NB4 (cell line): ENCODE measurements around the gene CCDC137.

Experiments used
- DNase-seq: peaks from one replicate; pipeline ENCODE4 v3.0.0; 2010; ENCODE audit warnings: low read depth
- H3K4me3 ChIP-seq: one replicate; pipeline ENCODE4 v1.5.1; 2011; ENCODE audit warnings: mild to moderate bottlenecking, low read depth, low read length, moderate library complexity
- MYC ChIP-seq: IDR thresholded peaks from 2 replicates; pipeline ENCODE4 v1.6.1; 2011; ENCODE audit warnings: low read depth, low read length
- POLR2A ChIP-seq: IDR thresholded peaks from 2 replicates; pipeline ENCODE4 v1.6.1; 2011; ENCODE audit warnings: mild to moderate bottlenecking; ENCODE audit not compliant: insufficient read length; ENCODE audit errors: extremely low read depth
- TF ChIP-seq, protein P1 (sequence below): IDR thresholded peaks from 2 replicates; pipeline ENCODE4 v1.6.1; 2011; ENCODE audit warnings: low read depth, low read length
- TF ChIP-seq, protein P2 (sequence below): IDR thresholded peaks from one replicate; pipeline ENCODE4 v1.5.1; 2012; ENCODE audit warnings: low read depth, low read length

CCDC137 gene

DNA sequence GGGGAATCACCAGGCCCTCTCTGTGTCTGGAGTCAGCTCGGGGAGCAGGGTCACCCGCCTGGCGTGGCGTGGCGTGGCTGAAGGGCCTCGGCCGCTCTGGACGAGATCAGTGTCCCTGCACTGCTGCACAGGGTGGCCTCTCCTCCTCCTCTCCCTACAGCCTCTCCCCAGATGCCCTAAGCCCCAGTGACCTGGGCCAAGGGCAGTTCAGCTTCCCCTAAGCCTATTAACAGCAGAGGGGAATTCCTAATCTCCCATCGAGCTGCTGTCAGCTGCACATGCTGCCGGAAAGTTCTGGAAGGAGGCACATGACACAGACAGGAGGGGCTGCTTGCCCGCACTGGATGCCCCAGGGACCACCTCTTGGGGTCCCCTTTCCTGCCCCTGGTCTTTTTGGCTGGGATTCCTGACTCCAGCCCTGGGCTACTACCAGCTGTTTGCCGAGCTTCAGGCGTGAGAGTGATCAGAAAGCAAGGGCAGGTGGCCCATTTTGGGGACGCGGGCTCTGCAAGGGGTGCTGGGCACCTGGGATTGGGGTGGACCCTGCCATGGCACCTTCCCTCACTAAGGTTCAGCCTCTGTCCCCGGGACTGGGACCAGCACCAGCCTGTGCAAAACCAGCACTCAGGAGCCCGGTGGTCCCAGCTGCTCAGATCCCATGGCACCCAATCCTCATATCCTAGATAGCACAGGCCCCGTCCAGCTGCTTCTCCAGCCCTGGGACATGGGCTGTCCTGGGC, 11.0 kb upstream of the CCDC137 start:
- no peak for DNase-seq
- no peak overlapping the region for H3K4me3 ChIP-seq
- TF ChIP-seq MYC (no peak), POLR2A (no peak)
- TF ChIP-seq, protein P1, sequence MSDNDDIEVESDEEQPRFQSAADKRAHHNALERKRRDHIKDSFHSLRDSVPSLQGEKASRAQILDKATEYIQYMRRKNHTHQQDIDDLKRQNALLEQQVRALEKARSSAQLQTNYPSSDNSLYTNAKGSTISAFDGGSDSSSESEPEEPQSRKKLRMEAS = no peak
- TF ChIP-seq, protein P2, sequence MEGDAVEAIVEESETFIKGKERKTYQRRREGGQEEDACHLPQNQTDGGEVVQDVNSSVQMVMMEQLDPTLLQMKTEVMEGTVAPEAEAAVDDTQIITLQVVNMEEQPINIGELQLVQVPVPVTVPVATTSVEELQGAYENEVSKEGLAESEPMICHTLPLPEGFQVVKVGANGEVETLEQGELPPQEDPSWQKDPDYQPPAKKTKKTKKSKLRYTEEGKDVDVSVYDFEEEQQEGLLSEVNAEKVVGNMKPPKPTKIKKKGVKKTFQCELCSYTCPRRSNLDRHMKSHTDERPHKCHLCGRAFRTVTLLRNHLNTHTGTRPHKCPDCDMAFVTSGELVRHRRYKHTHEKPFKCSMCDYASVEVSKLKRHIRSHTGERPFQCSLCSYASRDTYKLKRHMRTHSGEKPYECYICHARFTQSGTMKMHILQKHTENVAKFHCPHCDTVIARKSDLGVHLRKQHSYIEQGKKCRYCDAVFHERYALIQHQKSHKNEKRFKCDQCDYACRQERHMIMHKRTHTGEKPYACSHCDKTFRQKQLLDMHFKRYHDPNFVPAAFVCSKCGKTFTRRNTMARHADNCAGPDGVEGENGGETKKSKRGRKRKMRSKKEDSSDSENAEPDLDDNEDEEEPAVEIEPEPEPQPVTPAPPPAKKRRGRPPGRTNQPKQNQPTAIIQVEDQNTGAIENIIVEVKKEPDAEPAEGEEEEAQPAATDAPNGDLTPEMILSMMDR = no peak

DNA sequence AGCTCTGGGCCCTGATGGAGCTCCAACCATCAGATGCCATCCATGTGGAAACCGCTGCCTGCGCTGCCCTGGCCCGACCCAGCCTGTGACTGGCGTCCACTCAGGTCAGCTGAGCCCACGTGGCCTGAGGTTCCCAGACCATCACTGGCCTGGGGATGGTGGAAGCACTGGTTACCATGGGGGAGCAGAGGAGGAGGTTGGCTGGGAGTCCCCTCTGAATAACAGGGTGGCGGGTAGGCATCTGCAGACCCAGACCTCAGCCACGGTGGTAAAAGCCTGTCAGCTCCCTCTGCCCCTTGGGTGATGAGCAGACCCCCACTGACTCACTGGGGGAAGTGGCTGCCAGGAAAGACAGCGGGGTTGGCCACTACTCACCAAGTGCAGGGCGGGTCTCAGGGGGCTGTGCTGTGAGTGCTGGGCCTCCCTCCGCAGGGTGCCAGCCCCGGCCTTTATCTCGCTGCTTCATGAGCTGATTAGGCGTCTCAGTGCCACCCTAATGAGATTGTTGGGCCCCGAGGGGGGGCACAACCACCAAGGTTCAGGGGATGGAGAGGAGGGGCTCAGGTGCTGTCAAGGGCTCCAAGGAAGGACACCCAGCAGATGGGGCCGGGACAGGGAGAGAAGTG, 10.3 kb upstream of the CCDC137 start, which contains the start of gene PDE6G:
PDE6G (minus strand) TSS at position 425 of the 626 bp plus-strand sequence. CDS start 3,237 bp downstream, outside the sequence.
- no peak within 1 kb of the TSS for H3K4me3 ChIP-seq

DNA sequence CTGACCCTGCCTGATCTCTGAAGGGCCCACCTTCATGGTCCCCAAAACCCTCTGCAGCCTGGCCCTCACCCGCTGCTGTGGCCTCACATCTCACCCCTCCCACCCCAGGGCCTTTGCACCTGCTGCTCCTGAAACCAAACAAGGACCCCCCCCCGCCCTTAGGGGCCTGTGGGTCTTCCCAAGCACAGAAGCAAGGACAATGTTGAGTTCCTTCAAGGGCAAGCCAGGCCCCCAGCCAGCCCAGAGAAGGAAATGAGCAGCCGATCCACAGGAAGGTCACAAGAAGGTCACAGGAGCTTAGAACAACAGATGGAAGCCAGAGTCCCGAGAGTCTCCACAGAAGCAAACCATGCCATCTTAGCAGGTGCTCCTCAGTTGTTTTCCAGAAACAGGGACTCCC, 9.7 kb upstream of the CCDC137 start:
- TF ChIP-seq MYC = no peak
- TF ChIP-seq POLR2A = no peak
- TF ChIP-seq, protein P2 = no peak
- TF ChIP-seq, protein P1 = no peak
- no peak overlapping the region for H3K4me3 ChIP-seq
- peak; percentile 65 for DNase-seq

More for the DNA sequence above, 10.3 kb upstream of the CCDC137 start, which contains the start of gene PDE6G:
- no peak for TF ChIP-seq MYC
- TF ChIP-seq POLR2A = no peak
- TF ChIP-seq, protein P1 = no peak
- TF ChIP-seq, protein P2 = no peak
- DNase-seq = peak; percentile 71

DNA sequence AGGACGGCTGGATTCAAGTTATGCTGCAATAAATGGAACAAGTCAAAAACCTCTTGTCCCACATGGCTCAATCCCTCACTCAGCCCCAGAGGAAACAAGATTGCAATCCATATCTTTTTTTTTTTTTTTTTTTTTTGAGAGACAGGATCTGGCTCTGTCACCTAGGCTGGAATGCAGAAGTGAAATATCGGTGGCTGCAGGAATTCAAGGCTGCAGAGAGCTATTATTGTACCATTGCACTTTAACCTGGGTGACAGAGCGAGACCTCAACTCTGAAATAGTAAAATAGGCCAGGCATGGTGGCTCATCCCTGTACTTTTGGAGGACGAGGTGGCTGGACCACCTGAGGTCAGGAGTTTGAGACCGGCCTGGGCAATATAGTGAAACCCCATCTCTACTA, 7.5 kb upstream of the CCDC137 start:
- no peak for DNase-seq
- H3K4me3 ChIP-seq = no peak overlapping the region
- no peak for TF ChIP-seq POLR2A
- TF ChIP-seq, protein P1 = no peak
- TF ChIP-seq, protein P2 = no peak
- no peak for TF ChIP-seq MYC

DNA sequence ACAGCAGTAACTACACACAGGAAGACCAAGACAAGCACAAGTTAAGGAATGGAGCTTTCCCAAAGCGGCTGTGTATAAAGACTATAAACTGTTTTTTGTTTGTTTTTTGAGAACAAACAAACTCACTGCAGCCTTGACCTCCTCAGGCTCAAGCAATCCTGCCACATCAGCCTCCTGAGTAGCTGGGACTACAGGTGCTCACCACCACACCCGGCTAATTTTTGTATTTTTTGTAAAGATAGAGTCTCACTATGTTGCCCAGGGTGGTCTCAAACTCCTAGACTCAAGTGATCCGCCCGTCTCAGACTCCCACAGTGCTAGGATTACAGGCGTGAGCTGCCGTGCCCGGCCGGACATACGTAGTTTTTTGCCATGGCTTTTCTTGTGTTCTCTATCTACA, 6.1 kb upstream of the CCDC137 start:
- TF ChIP-seq MYC (no peak), POLR2A (no peak)
- TF ChIP-seq, protein P2 = no peak
- TF ChIP-seq, protein P1 = no peak
- no peak for DNase-seq
- no peak overlapping the region for H3K4me3 ChIP-seq
